Upper lobe of right lung (tissue), 1 donor: ENCODE results near the gene KIAA0232. TPM values are rescaled to one million over a fixed set of nuclear protein-coding genes. Genes with fewer than 3 reads are reported as not detected.

ENCODE experiments used
- ATAC-seq: fragments of 200-7000 bp; cut with Tn5 transposase; one replicate; pipeline ENCODE4 v1.9.1; 2020; ENCODE audit warnings: mild to moderate bottlenecking, moderate library complexity
- DNase-seq: peaks from one replicate; pipeline ENCODE4 v3.0.0-alpha.2; 2020
- H3K27ac ChIP-seq: fragments of 200-600 bp; one replicate; pipeline ENCODE4 v1.8.0; 2022
- H3K27me3 ChIP-seq: fragments of 200-600 bp; one replicate; pipeline ENCODE4 v1.8.0; 2022; ENCODE audit warnings: mild to moderate bottlenecking
- H3K36me3 ChIP-seq: fragments of 200-600 bp; one replicate; pipeline ENCODE4 v1.8.0; 2022
- H3K4me1 ChIP-seq: fragments of 200-600 bp; one replicate; pipeline ENCODE4 v1.8.0; 2022
- H3K4me3 ChIP-seq: fragments of 200-600 bp; one replicate; pipeline ENCODE4 v1.8.0; 2022; ENCODE audit warnings: mild to moderate bottlenecking
- H3K9me3 ChIP-seq: fragments of 200-600 bp; one replicate; pipeline ENCODE4 v1.8.0; 2022
- CTCF ChIP-seq: fragments of 200-600 bp; IDR thresholded peaks from one replicate; pipeline ENCODE4 v1.8.0; 2022; ENCODE audit warnings: antibody characterized with exemption
- intact Hi-C: fragments of 100-400 bp; cut with DNase I; formaldehyde crosslinking; loops from one replicate; pipeline ENCODE4 v1.11.0; 2022
- total RNA-seq: library from RNA; stranded (reverse); fragmentation: NEBNext Ultra II Directional; extraction: Animal tissue kit (Norgen Biotek cat#: 25700); gene quantifications from one replicate; pipeline ENCODE4 v1.2.1, GENCODE V29; 2021
- donor health status: DM: no; HTN: yes; CAD: no; lungs with severe emphysema.

KIAA0232 gene
- total RNA-seq, 1 donor from 2014 or later: 30.9 TPM

- ATAC-seq (no peak), DNase-seq (no peak)
- intact Hi-C loops: loop anchor here (5.0 kb wide), 1 partner anchor 153 kb away; no protein-coding TSS in a partner anchor
- peaks cover 21% of the 10 kb centered on the region for H3K4me1 ChIP-seq
- no peaks in the 10 kb centered on the region for H3K27me3 ChIP-seq
- peaks cover 71% of the 10 kb centered on the region for H3K36me3 ChIP-seq
- no peak overlapping the region for H3K4me3 ChIP-seq
- no peak for TF ChIP-seq CTCF
- no peak overlapping the region for H3K27ac ChIP-seq
- no peaks in the 10 kb centered on the region for H3K9me3 ChIP-seq
Measured at GRCh38 chr4:6874981-6875380, 92.5 kb downstream of the KIAA0232 start.

- DNase-seq: peak; percentile 79
- no peak for TF ChIP-seq CTCF
- no peaks in the 10 kb centered on the region for H3K9me3 ChIP-seq
- ATAC-seq: peak; percentile 87
- H3K27ac ChIP-seq: no peak overlapping the region
- intact Hi-C loops: loop anchor here (5.0 kb wide), 1 partner anchor 153 kb away; no protein-coding TSS in a partner anchor
- H3K4me1 ChIP-seq: peaks cover 21% of the 10 kb centered on the region
- H3K36me3 ChIP-seq: peaks cover 72% of the 10 kb centered on the region
- no peaks in the 10 kb centered on the region for H3K27me3 ChIP-seq
- no peak overlapping the region for H3K4me3 ChIP-seq
Measured at GRCh38 chr4:6875431-6875831, 92.9 kb downstream of the KIAA0232 start.

- intact Hi-C loops: loop anchor here (5.0 kb wide), 1 partner anchor 154 kb away; no protein-coding TSS in a partner anchor
- Histone ChIP-seq H3K4me1 (peaks cover 21% of the 10 kb centered on the region), H3K27ac (peak overlapping the region; percentile 49), H3K27me3 (no peaks in the 10 kb centered on the region), H3K4me3 (no peak overlapping the region), H3K9me3 (no peaks in the 10 kb centered on the region), H3K36me3 (peaks cover 80% of the 10 kb centered on the region)
- TF ChIP-seq CTCF: no peak
- no peak for DNase-seq
- ATAC-seq: no peak
Measured at GRCh38 chr4:6876440-6876839, 93.9 kb downstream of the KIAA0232 start.

GRCh38 chr4:6877067-6877466 is 94.5 kb downstream of the KIAA0232 start:
- Histone ChIP-seq H3K36me3 (peaks cover 80% of the 10 kb centered on the region), H3K4me1 (peaks cover 21% of the 10 kb centered on the region), H3K27ac (peak overlapping the region; percentile 11), H3K4me3 (no peak overlapping the region), H3K9me3 (no peaks in the 10 kb centered on the region), H3K27me3 (no peaks in the 10 kb centered on the region)
- ATAC-seq (no peak), DNase-seq (no peak)
- intact Hi-C loops: loop anchor here (5.0 kb wide), 1 partner anchor 155 kb away; no protein-coding TSS in a partner anchor
- no peak for TF ChIP-seq CTCF

GRCh38 chr4:6878451-6879059 is 96.0 kb downstream of the KIAA0232 start:
- ATAC-seq (no peak), DNase-seq (no peak)
- no peaks in the 10 kb centered on the region for H3K27me3 ChIP-seq
- H3K36me3 ChIP-seq: peaks cover 80% of the 10 kb centered on the region
- intact Hi-C loops: loop anchor here (5.0 kb wide), 1 partner anchor 156 kb away; no protein-coding TSS in a partner anchor
- no peak overlapping the region for H3K27ac ChIP-seq
- no peaks in the 10 kb centered on the region for H3K9me3 ChIP-seq
- no peak overlapping the region for H3K4me3 ChIP-seq
- H3K4me1 ChIP-seq: peaks cover 21% of the 10 kb centered on the region
- no peak for TF ChIP-seq CTCF
